Neural progenitor cell (in vitro differentiated cells): ENCODE data around the gene MMRN1. TPM values are rescaled to one million over a fixed set of nuclear protein-coding genes. Genes with fewer than 3 reads are reported as not detected.

ENCODE experiments used
- DNase-seq: peaks from one replicate; pipeline ENCODE4 v3.0.0-alpha.2; 2016; ENCODE audit warnings: low spot score
- H2AFZ ChIP-seq: fragments of 200-600 bp; sonication (generic); replicated peaks from 2 replicates; pipeline ENCODE4 v1.6.1; 2016; ENCODE audit warnings: antibody characterized with exemption
- H3F3A ChIP-seq: fragments of 200-600 bp; sonication (generic); 2 replicates; pipeline ENCODE4 v1.6.1; 2016; ENCODE audit warnings: antibody characterized with exemption, low read depth
- H3K27ac ChIP-seq: fragments of 200-600 bp; sonication (generic); 2 replicates; pipeline ENCODE4 v1.5.1; 2016; ENCODE audit warnings: mild to moderate bottlenecking
- H3K27me3 ChIP-seq: fragments of 200-600 bp; sonication (generic); 2 replicates; pipeline ENCODE4 v1.6.1; 2016; ENCODE audit warnings: mild to moderate bottlenecking, moderate library complexity
- H3K36me3 ChIP-seq: fragments of 200-600 bp; sonication (generic); 2 replicates; pipeline ENCODE4 v1.5.1; 2016
- H3K4me1 ChIP-seq: fragments of 200-600 bp; sonication (generic); 2 replicates; pipeline ENCODE4 v1.6.1; 2016; ENCODE audit warnings: mixed run types
- H3K4me2 ChIP-seq: fragments of 200-600 bp; sonication (generic); 2 replicates; pipeline ENCODE4 v1.6.1; 2016
- H3K4me3 ChIP-seq: fragments of 200-600 bp; sonication (generic); 2 replicates; pipeline ENCODE4 v1.5.1; 2016
- H3K79me2 ChIP-seq: fragments of 200-600 bp; sonication (generic); 2 replicates; pipeline ENCODE4 v1.6.1; 2016; ENCODE audit warnings: low read depth
- H3K9ac ChIP-seq: fragments of 200-600 bp; sonication (generic); 2 replicates; pipeline ENCODE4 v1.6.1; 2016
- H3K9me3 ChIP-seq: fragments of 200-600 bp; sonication (generic); 2 replicates; pipeline ENCODE4 v1.5.1; 2016; ENCODE audit warnings: low read depth
- H4K20me1 ChIP-seq: fragments of 200-600 bp; sonication (generic); 2 replicates; pipeline ENCODE4 v1.6.1; 2016; ENCODE audit warnings: low read depth
- H3K27ac Mint-ChIP-seq: 3 replicates; pipeline ENCODE4 v1.8.0; 2021; ENCODE audit warnings: mixed read lengths
- H3K27me3 Mint-ChIP-seq: 2 replicates; pipeline ENCODE4 v1.8.0; 2022; ENCODE audit warnings: low read depth, mild to moderate bottlenecking, inconsistent platforms, moderate library complexity, mixed read lengths; ENCODE audit not compliant: insufficient read depth
- H3K36me3 Mint-ChIP-seq: 3 replicates; pipeline ENCODE4 v1.8.0; 2021; ENCODE audit warnings: mixed read lengths
- H3K4me1 Mint-ChIP-seq: 3 replicates; pipeline ENCODE4 v1.8.0; 2021; ENCODE audit warnings: mixed read lengths
- H3K4me3 Mint-ChIP-seq: 3 replicates; pipeline ENCODE4 v1.8.0; 2021; ENCODE audit warnings: mild to moderate bottlenecking, moderate library complexity, mixed read lengths
- H3K9me3 Mint-ChIP-seq: 3 replicates; pipeline ENCODE4 v1.8.0; 2020; ENCODE audit warnings: mixed read lengths
- CTCF ChIP-seq: fragments of 200-600 bp; sonication (generic); IDR thresholded peaks from 2 replicates; pipeline ENCODE4 v1.5.1; 2017; ENCODE audit warnings: antibody characterized with exemption, mild to moderate bottlenecking
- EZH2 ChIP-seq: fragments of 200-600 bp; sonication (generic); IDR thresholded peaks from 2 replicates; pipeline ENCODE4 v1.6.1; 2017; ENCODE audit warnings: antibody characterized with exemption, mild to moderate bottlenecking, moderate library complexity
- EZH2phosphoT487 ChIP-seq: fragments of 200-600 bp; sonication (generic); IDR thresholded peaks from 2 replicates; pipeline ENCODE4 v1.6.1; 2017; ENCODE audit warnings: antibody characterized with exemption
- total RNA-seq: library from RNA; depleted of rRNA; stranded (reverse); fragments of >200 nt; gene quantifications from 2 replicates; pipeline ENCODE4 v1.2.3, GENCODE V29; 2015; ENCODE audit warnings: low replicate concordance

MMRN1 gene
- total RNA-seq, 1 donor from 2014 or later = 0.37 TPM

DNA sequence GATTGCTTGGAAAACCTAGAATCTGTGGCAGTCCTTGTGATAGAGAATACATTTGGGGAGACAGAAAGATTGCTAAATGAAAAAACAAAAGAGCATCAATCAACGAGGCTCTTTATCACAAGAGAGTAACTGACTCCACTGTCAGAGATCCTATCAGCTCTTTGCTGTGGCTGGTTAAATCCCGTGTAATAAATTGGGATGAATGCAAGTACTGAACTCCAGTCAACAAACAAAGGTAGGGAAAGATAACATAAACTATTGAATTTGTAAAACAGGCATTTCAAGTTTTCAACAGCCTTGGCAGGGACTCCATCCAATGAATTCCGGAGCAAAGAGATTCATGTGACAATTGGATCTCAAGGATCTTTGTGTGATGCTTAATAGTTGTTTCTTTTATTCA lies 21.3 kb downstream of the MMRN1 start:
- no peaks in the 10 kb centered on the region for H4K20me1 ChIP-seq
- H3K79me2 ChIP-seq = no peaks in the 10 kb centered on the region
- Mint-ChIP-seq H3K36me3 (peaks cover 17% of the 10 kb centered on the region), H3K4me1 (no peaks in the 10 kb centered on the region), H3K9me3 (no peaks in the 10 kb centered on the region), H3K27me3 (no peaks in the 10 kb centered on the region), H3K27ac (no peak overlapping the region), H3K4me3 (no peak overlapping the region)
- H3K27me3 ChIP-seq = no peaks in the 10 kb centered on the region
- H3K9ac ChIP-seq = no peak overlapping the region
- no peak overlapping the region for H3K27ac ChIP-seq
- H3K9me3 ChIP-seq = no peaks in the 10 kb centered on the region
- H3F3A ChIP-seq = no peaks in the 10 kb centered on the region
- DNase-seq = no peak
- no peak overlapping the region for H3K4me3 ChIP-seq
- H3K4me2 ChIP-seq = no peak overlapping the region
- no peak for TF ChIP-seq CTCF
- no peak for TF ChIP-seq EZH2phosphoT487
- TF ChIP-seq EZH2 = no peak
- peak overlapping the region; percentile 37 for H2AFZ ChIP-seq
- H3K4me1 ChIP-seq = no peaks in the 10 kb centered on the region
- no peaks in the 10 kb centered on the region for H3K36me3 ChIP-seq

- no peaks in the 10 kb centered on the region for H4K20me1 ChIP-seq
- H3K9me3 Mint-ChIP-seq = peaks cover 20% of the 10 kb centered on the region
- H3F3A ChIP-seq = no peaks in the 10 kb centered on the region
- no peaks in the 10 kb centered on the region for H3K9me3 ChIP-seq
- no peak for DNase-seq
- H3K4me3 ChIP-seq = no peak overlapping the region
- H3K27ac ChIP-seq = no peak overlapping the region
- peak overlapping the region; percentile 54 for H3K27ac Mint-ChIP-seq
- no peaks in the 10 kb centered on the region for H3K36me3 ChIP-seq
- H3K79me2 ChIP-seq = no peaks in the 10 kb centered on the region
- H3K4me3 Mint-ChIP-seq = no peak overlapping the region
- no peak overlapping the region for H3K9ac ChIP-seq
- peaks cover 5% of the 10 kb centered on the region for H3K4me1 ChIP-seq
- TF ChIP-seq EZH2 (no peak), EZH2phosphoT487 (no peak), CTCF (no peak)
- peak overlapping the region; percentile 15 for H2AFZ ChIP-seq
- peaks cover 7% of the 10 kb centered on the region for H3K4me1 Mint-ChIP-seq
- H3K4me2 ChIP-seq = no peak overlapping the region
- H3K27me3 Mint-ChIP-seq = no peaks in the 10 kb centered on the region
- no peaks in the 10 kb centered on the region for H3K27me3 ChIP-seq
- peaks cover 40% of the 10 kb centered on the region for H3K36me3 Mint-ChIP-seq
Observed at GRCh38 chr4:89922848-89923416, 28.3 kb downstream of the MMRN1 start.

GRCh38 chr4:89928838-89929237 lies 34.2 kb downstream of the MMRN1 start:
- Histone ChIP-seq H2AFZ (no peak overlapping the region), H3F3A (no peaks in the 10 kb centered on the region), H3K27me3 (no peaks in the 10 kb centered on the region), H3K27ac (no peak overlapping the region), H3K4me1 (no peaks in the 10 kb centered on the region), H3K79me2 (no peaks in the 10 kb centered on the region), H3K4me2 (no peak overlapping the region), H3K4me3 (no peak overlapping the region), H3K9me3 (no peaks in the 10 kb centered on the region), H3K9ac (no peak overlapping the region), H3K36me3 (no peaks in the 10 kb centered on the region), H4K20me1 (no peaks in the 10 kb centered on the region)
- H3K4me3 Mint-ChIP-seq = no peak overlapping the region
- peaks cover 28% of the 10 kb centered on the region for H3K9me3 Mint-ChIP-seq
- H3K27me3 Mint-ChIP-seq = no peaks in the 10 kb centered on the region
- peaks cover 53% of the 10 kb centered on the region for H3K36me3 Mint-ChIP-seq
- no peak for DNase-seq
- no peak overlapping the region for H3K27ac Mint-ChIP-seq
- TF ChIP-seq EZH2phosphoT487 (no peak), CTCF (no peak), EZH2 (no peak)
- no peaks in the 10 kb centered on the region for H3K4me1 Mint-ChIP-seq
